GM12872 (cell line): ENCODE measurements around the gene FLVCR2.

Source experiments
- CTCF ChIP-seq: IDR thresholded peaks from 3 replicates; pipeline ENCODE4 v1.5.1; 2011; ENCODE audit warnings: low read depth, mild to moderate bottlenecking, low read length, moderate library complexity; ENCODE audit not compliant: insufficient read depth

The FLVCR2 gene

GRCh38 chr14:75667099-75667765 lies 88.8 kb downstream of the FLVCR2 start:
- TF ChIP-seq CTCF = no peak

GRCh38 chr14:75672605-75673192 lies 94.3 kb downstream of the FLVCR2 start:
- TF ChIP-seq CTCF = no peak

- TF ChIP-seq CTCF = no peak
These were observed 95.1 kb downstream of the FLVCR2 start for GRCh38 chr14:75673345-75674035.

- peak; percentile 26; the same call in 1 of the 3 replicates for TF ChIP-seq CTCF
These were observed 97.0 kb downstream of the FLVCR2 start for GRCh38 chr14:75675265-75675960.

GRCh38 chr14:75685910-75686309 lies 107.5 kb downstream of the FLVCR2 start:
- TF ChIP-seq CTCF = no peak

- no peak for TF ChIP-seq CTCF
These were observed 110.6 kb downstream of the FLVCR2 start for GRCh38 chr14:75689012-75689411.

- no peak for TF ChIP-seq CTCF
These were observed 111.6 kb downstream of the FLVCR2 start for GRCh38 chr14:75690010-75690409.
